ENCODE data around the gene SMIM26.

The SMIM26 gene

GRCh38 chr20:18537651-18538050, 29.6 kb upstream of the SMIM26 start:
- Histone ChIP-seq H3K27ac (ENCODE audit: low read length) (no peak overlapping the region), H3K27me3 (ENCODE audit: low read depth, low read length) (no peaks in the 10 kb centered on the region), H3K4me3 (ENCODE audit: low read depth in 1 of 2, low read length in 2 of 2) (no peak overlapping the region), H3K4me1 (ENCODE audit: control insufficient read depth in 1 of 2, insufficient read depth in 2 of 2, low read length in 2 of 2) (no peaks in the 10 kb centered on the region), H3K9me3 (ENCODE audit: control insufficient read depth in 1 of 2, low read length in 2 of 2) (no peaks in the 10 kb centered on the region), H3K36me3 (ENCODE audit: control insufficient read depth in 1 of 2, insufficient read depth in 2 of 2, low read length in 2 of 2) (peaks cover 38 to 63% of the 10 kb centered on the region in 2 donors)

GRCh38 chr20:18541741-18542140, 25.5 kb upstream of the SMIM26 start:
- H3K36me3 ChIP-seq (ENCODE audit: control insufficient read depth in 1 of 2, insufficient read depth in 2 of 2, low read length in 2 of 2), result peaks cover 29 to 66% of the 10 kb centered on the region in 2 donors
- no peak overlapping the region for H3K27ac ChIP-seq (ENCODE audit: low read length)
- H3K4me1 ChIP-seq (ENCODE audit: control insufficient read depth in 1 of 2, insufficient read depth in 2 of 2, low read length in 2 of 2), result no peaks in the 10 kb centered on the region
- H3K4me3 ChIP-seq (ENCODE audit: low read depth in 1 of 2, low read length in 2 of 2), result no peak overlapping the region
- H3K27me3 ChIP-seq (ENCODE audit: low read depth, low read length), result no peaks in the 10 kb centered on the region
- no peaks in the 10 kb centered on the region for H3K9me3 ChIP-seq (ENCODE audit: control insufficient read depth in 1 of 2, low read length in 2 of 2)

GRCh38 chr20:18543216-18543615, 24.0 kb upstream of the SMIM26 start:
- Histone ChIP-seq H3K4me3 (ENCODE audit: low read depth in 1 of 2, low read length in 2 of 2) (no peak overlapping the region), H3K27me3 (ENCODE audit: low read depth, low read length) (no peaks in the 10 kb centered on the region), H3K9me3 (ENCODE audit: control insufficient read depth in 1 of 2, low read length in 2 of 2) (no peaks in the 10 kb centered on the region), H3K36me3 (ENCODE audit: control insufficient read depth in 1 of 2, insufficient read depth in 2 of 2, low read length in 2 of 2) (peaks cover 37 to 71% of the 10 kb centered on the region in 2 donors), H3K27ac (ENCODE audit: low read length) (no peak overlapping the region), H3K4me1 (ENCODE audit: control insufficient read depth in 1 of 2, insufficient read depth in 2 of 2, low read length in 2 of 2) (no peaks in the 10 kb centered on the region)

- Histone ChIP-seq H3K27ac (ENCODE audit: low read length) (no peak overlapping the region), H3K36me3 (ENCODE audit: control insufficient read depth in 1 of 2, insufficient read depth in 2 of 2, low read length in 2 of 2) (peaks cover 37 to 71% of the 10 kb centered on the region in 2 donors), H3K4me1 (ENCODE audit: control insufficient read depth in 1 of 2, insufficient read depth in 2 of 2, low read length in 2 of 2) (no peaks in the 10 kb centered on the region)
Observed at GRCh38 chr20:18543932-18544331, 23.3 kb upstream of the SMIM26 start.

GRCh38 chr20:18545566-18545965, 21.7 kb upstream of the SMIM26 start:
- Histone ChIP-seq H3K4me3 (ENCODE audit: low read depth in 1 of 2, low read length in 2 of 2) (no peak overlapping the region), H3K36me3 (ENCODE audit: control insufficient read depth in 1 of 2, insufficient read depth in 2 of 2, low read length in 2 of 2) (peaks cover 40 to 71% of the 10 kb centered on the region in 2 donors), H3K9me3 (ENCODE audit: control insufficient read depth in 1 of 2, low read length in 2 of 2) (no peaks in the 10 kb centered on the region), H3K27ac (ENCODE audit: low read length) (no peak overlapping the region), H3K27me3 (ENCODE audit: low read depth, low read length) (no peaks in the 10 kb centered on the region), H3K4me1 (ENCODE audit: control insufficient read depth in 1 of 2, insufficient read depth in 2 of 2, low read length in 2 of 2) (no peaks in the 10 kb centered on the region)

More at GRCh38 chr20:18543932-18544331, 23.3 kb upstream of the SMIM26 start:
- Histone ChIP-seq H3K4me3 (ENCODE audit: low read depth in 1 of 2, low read length in 2 of 2) (no peak overlapping the region), H3K9me3 (ENCODE audit: control insufficient read depth in 1 of 2, low read length in 2 of 2) (no peaks in the 10 kb centered on the region), H3K27me3 (ENCODE audit: low read depth, low read length) (no peaks in the 10 kb centered on the region)

GRCh38 chr20:18548465-18548864, 18.8 kb upstream of the SMIM26 start:
- Histone ChIP-seq H3K4me1 (ENCODE audit: control insufficient read depth in 1 of 2, insufficient read depth in 2 of 2, low read length in 2 of 2) (no peaks in the 10 kb centered on the region), H3K4me3 (ENCODE audit: low read depth in 1 of 2, low read length in 2 of 2) (no peak overlapping the region), H3K27ac (ENCODE audit: low read length) (no peak overlapping the region), H3K9me3 (ENCODE audit: control insufficient read depth in 1 of 2, low read length in 2 of 2) (no peaks in the 10 kb centered on the region), H3K27me3 (ENCODE audit: low read depth, low read length) (no peaks in the 10 kb centered on the region), H3K36me3 (ENCODE audit: control insufficient read depth in 1 of 2, insufficient read depth in 2 of 2, low read length in 2 of 2) (peaks cover 40 to 58% of the 10 kb centered on the region in 2 donors)

- Histone ChIP-seq H3K27me3 (ENCODE audit: low read depth, low read length) (no peaks in the 10 kb centered on the region), H3K4me3 (ENCODE audit: low read depth in 1 of 2, low read length in 2 of 2) (no peak overlapping the region), H3K36me3 (ENCODE audit: control insufficient read depth in 1 of 2, insufficient read depth in 2 of 2, low read length in 2 of 2) (peaks cover 45 to 54% of the 10 kb centered on the region in 2 donors), H3K4me1 (ENCODE audit: control insufficient read depth in 1 of 2, insufficient read depth in 2 of 2, low read length in 2 of 2) (no peaks in the 10 kb centered on the region), H3K9me3 (ENCODE audit: control insufficient read depth in 1 of 2, low read length in 2 of 2) (no peaks in the 10 kb centered on the region), H3K27ac (ENCODE audit: low read length) (no peak overlapping the region)
Observed at GRCh38 chr20:18553746-18554145, 13.5 kb upstream of the SMIM26 start.

GRCh38 chr20:18567739-18568091, 483 bp downstream of the SMIM26 start:
- no peaks in the 10 kb centered on the region for H3K27me3 ChIP-seq (ENCODE audit: low read depth, low read length)
- peak overlapping the region; percentile 94 for H3K27ac ChIP-seq (ENCODE audit: low read length)
- H3K4me3 ChIP-seq (ENCODE audit: low read depth in 1 of 2, low read length in 2 of 2), result peak overlapping the region; percentile 75 to 93
- H3K36me3 ChIP-seq (ENCODE audit: control insufficient read depth in 1 of 2, insufficient read depth in 2 of 2, low read length in 2 of 2), result peaks cover 10 to 16% of the 10 kb centered on the region in 2 donors
- H3K9me3 ChIP-seq (ENCODE audit: control insufficient read depth in 1 of 2, low read length in 2 of 2), result no peaks in the 10 kb centered on the region
- peaks cover 0 to 3% of the 10 kb centered on the region in 2 donors for H3K4me1 ChIP-seq (ENCODE audit: control insufficient read depth in 1 of 2, insufficient read depth in 2 of 2, low read length in 2 of 2)

GRCh38 chr20:18571009-18571408, 3.8 kb downstream of the SMIM26 start:
- Histone ChIP-seq H3K27me3 (ENCODE audit: low read depth, low read length) (no peaks in the 10 kb centered on the region), H3K4me3 (ENCODE audit: low read depth in 1 of 2, low read length in 2 of 2) (no peak overlapping the region), H3K27ac (ENCODE audit: low read length) (no peak overlapping the region), H3K4me1 (ENCODE audit: control insufficient read depth in 1 of 2, insufficient read depth in 2 of 2, low read length in 2 of 2) (peaks cover 0 to 3% of the 10 kb centered on the region in 2 donors), H3K36me3 (ENCODE audit: control insufficient read depth in 1 of 2, insufficient read depth in 2 of 2, low read length in 2 of 2) (peaks cover 10 to 12% of the 10 kb centered on the region in 2 donors), H3K9me3 (ENCODE audit: control insufficient read depth in 1 of 2, low read length in 2 of 2) (no peaks in the 10 kb centered on the region)

- H3K27ac ChIP-seq (ENCODE audit: low read length), result no peak overlapping the region
- no peaks in the 10 kb centered on the region for H3K9me3 ChIP-seq (ENCODE audit: control insufficient read depth in 1 of 2, low read length in 2 of 2)
- H3K27me3 ChIP-seq (ENCODE audit: low read depth, low read length), result no peaks in the 10 kb centered on the region
- H3K4me1 ChIP-seq (ENCODE audit: control insufficient read depth in 1 of 2, insufficient read depth in 2 of 2, low read length in 2 of 2), result peaks cover 0 to 3% of the 10 kb centered on the region in 2 donors
- H3K4me3 ChIP-seq (ENCODE audit: low read depth in 1 of 2, low read length in 2 of 2), result no peak overlapping the region
- H3K36me3 ChIP-seq (ENCODE audit: control insufficient read depth in 1 of 2, insufficient read depth in 2 of 2, low read length in 2 of 2), result peaks cover 10 to 12% of the 10 kb centered on the region in 2 donors
Observed at GRCh38 chr20:18571578-18571977, 4.3 kb downstream of the SMIM26 start.

GRCh38 chr20:18577942-18578341, 10.7 kb downstream of the SMIM26 start:
- Histone ChIP-seq H3K36me3 (ENCODE audit: control insufficient read depth in 1 of 2, insufficient read depth in 2 of 2, low read length in 2 of 2) (no peaks in the 10 kb centered on the region), H3K27ac (ENCODE audit: low read length) (no peak overlapping the region), H3K4me3 (ENCODE audit: low read depth in 1 of 2, low read length in 2 of 2) (no peak overlapping the region), H3K4me1 (ENCODE audit: control insufficient read depth in 1 of 2, insufficient read depth in 2 of 2, low read length in 2 of 2) (no peaks in the 10 kb centered on the region), H3K27me3 (ENCODE audit: low read depth, low read length) (no peaks in the 10 kb centered on the region), H3K9me3 (ENCODE audit: control insufficient read depth in 1 of 2, low read length in 2 of 2) (no peaks in the 10 kb centered on the region)

- Histone ChIP-seq H3K9me3 (ENCODE audit: control insufficient read depth in 1 of 2, low read length in 2 of 2) (no peaks in the 10 kb centered on the region), H3K27ac (ENCODE audit: low read length) (no peak overlapping the region), H3K4me1 (ENCODE audit: control insufficient read depth in 1 of 2, insufficient read depth in 2 of 2, low read length in 2 of 2) (no peaks in the 10 kb centered on the region), H3K36me3 (ENCODE audit: control insufficient read depth in 1 of 2, insufficient read depth in 2 of 2, low read length in 2 of 2) (no peaks in the 10 kb centered on the region), H3K27me3 (ENCODE audit: low read depth, low read length) (no peaks in the 10 kb centered on the region), H3K4me3 (ENCODE audit: low read depth in 1 of 2, low read length in 2 of 2) (no peak overlapping the region)
Observed at GRCh38 chr20:18578581-18578980, 11.3 kb downstream of the SMIM26 start.
